Trophoblast cell (in vitro differentiated cells and primary cell): ENCODE results near the gene RBFA.
"Not testable (repeated sequence)": the region's sequence is repeated elsewhere in the genome, so short reads cannot be mapped to it uniquely, and the experiment has no call there.

ENCODE experiments used
- DNase-seq, 2 donors: peaks; one replicate each; pipeline ENCODE4 v3.0.0-alpha.2; 2016
- H2AFZ ChIP-seq: 2 replicates; pipeline ENCODE4 v1.6.1; 2013; ENCODE audit warnings: low read length, moderate library complexity, mild to moderate bottlenecking; ENCODE audit not compliant: insufficient read depth, poor library complexity
- H2AK5ac ChIP-seq: 2 replicates; pipeline ENCODE4 v1.6.1; 2013; ENCODE audit warnings: mild to moderate bottlenecking, low read length
- H2BK120ac ChIP-seq: 2 replicates; pipeline ENCODE4 v1.6.1; 2013; ENCODE audit warnings: low read length, mild to moderate bottlenecking, moderate library complexity; ENCODE audit not compliant: insufficient read depth, poor library complexity
- H2BK12ac ChIP-seq: 2 replicates; pipeline ENCODE4 v1.6.1; 2013; ENCODE audit warnings: mild to moderate bottlenecking, low read length, moderate library complexity
- H2BK5ac ChIP-seq: 2 replicates; pipeline ENCODE4 v1.6.1; 2013; ENCODE audit warnings: low read length, low read depth, moderate library complexity, mild to moderate bottlenecking; ENCODE audit not compliant: poor library complexity
- H3K14ac ChIP-seq: 2 replicates; pipeline ENCODE4 v1.6.1; 2013; ENCODE audit warnings: mild to moderate bottlenecking, low read length
- H3K18ac ChIP-seq: 2 replicates; pipeline ENCODE4 v1.6.1; 2013; ENCODE audit warnings: mild to moderate bottlenecking, low read length
- H3K23ac ChIP-seq: 2 replicates; pipeline ENCODE4 v1.6.1; 2013; ENCODE audit warnings: low read length
- H3K27ac ChIP-seq: 2 replicates; pipeline ENCODE4 v1.5.1; 2013; ENCODE audit warnings: low read depth, mild to moderate bottlenecking, inconsistent platforms, low read length, moderate library complexity
- H3K27me3 ChIP-seq: 2 replicates; pipeline ENCODE4 v1.6.1; 2013; ENCODE audit warnings: inconsistent platforms, mild to moderate bottlenecking, low read length, moderate library complexity; ENCODE audit not compliant: insufficient read depth
- H3K36me3 ChIP-seq, 2 experiments: 1 replicate in 1 of 2; 2 replicates in 1 of 2; pipeline ENCODE4 v1.6.1; 2013; ENCODE audit warnings: low read length in 2 of 2, mild to moderate bottlenecking in 2 of 2, moderate library complexity in 1 of 2; ENCODE audit not compliant: insufficient read depth in 2 of 2, control insufficient read depth in 1 of 2
- H3K4ac ChIP-seq: 2 replicates; pipeline ENCODE4 v1.6.1; 2013; ENCODE audit warnings: low read depth, mild to moderate bottlenecking, low read length, moderate library complexity
- H3K4me1 ChIP-seq, 2 experiments: 1 replicate in 1 of 2; 2 replicates in 1 of 2; pipeline ENCODE4 v1.6.1; 2013; ENCODE audit warnings: low read length in 2 of 2, mild to moderate bottlenecking in 2 of 2, moderate library complexity in 1 of 2; ENCODE audit not compliant: insufficient read depth in 2 of 2, control insufficient read depth in 1 of 2
- H3K4me2 ChIP-seq: 2 replicates; pipeline ENCODE4 v1.6.1; 2013; ENCODE audit warnings: inconsistent platforms, mild to moderate bottlenecking, low read length, moderate library complexity
- H3K4me3 ChIP-seq: 2 replicates; pipeline ENCODE4 v1.5.1; 2013; ENCODE audit warnings: mild to moderate bottlenecking, low read depth, low read length, inconsistent platforms
- H3K79me1 ChIP-seq: one replicate; pipeline ENCODE4 v1.6.1; 2013; ENCODE audit warnings: low read length
- H3K79me2 ChIP-seq: 2 replicates; pipeline ENCODE4 v1.6.1; 2013; ENCODE audit warnings: low read length, mild to moderate bottlenecking; ENCODE audit not compliant: control insufficient read depth, insufficient read depth, poor library complexity
- H3K9ac ChIP-seq: 2 replicates; pipeline ENCODE4 v1.6.1; 2013; ENCODE audit warnings: mild to moderate bottlenecking, low read length
- H3K9me3 ChIP-seq: 2 replicates; pipeline ENCODE4 v1.6.1; 2013; ENCODE audit warnings: low read depth, mild to moderate bottlenecking, control low read depth, inconsistent platforms, low read length; ENCODE audit not compliant: insufficient read depth
- H4K12ac ChIP-seq: 2 replicates; pipeline ENCODE4 v1.6.1; 2013; ENCODE audit warnings: low read depth, mild to moderate bottlenecking, low read length, moderate library complexity
- H4K8ac ChIP-seq: 2 replicates; pipeline ENCODE4 v1.6.1; 2013; ENCODE audit warnings: low read depth, mild to moderate bottlenecking, low read length, moderate library complexity
- H4K91ac ChIP-seq: one replicate; pipeline ENCODE4 v1.6.1; 2013; ENCODE audit warnings: low read depth, mild to moderate bottlenecking, low read length, moderate library complexity
- WGBS: extraction: QIAGEN DNeasy Blood & Tissue Kit; methylation state at CpG from one replicate; pipeline ENCODE4 v1.1.7; 2013; ENCODE audit warnings: missing lambda C conversion rate; ENCODE audit not compliant: insufficient read length, insufficient coverage; ENCODE audit errors: extremely low coverage; 5-methylcytosine and 5-hydroxymethylcytosine counted together

RBFA gene

DNA sequence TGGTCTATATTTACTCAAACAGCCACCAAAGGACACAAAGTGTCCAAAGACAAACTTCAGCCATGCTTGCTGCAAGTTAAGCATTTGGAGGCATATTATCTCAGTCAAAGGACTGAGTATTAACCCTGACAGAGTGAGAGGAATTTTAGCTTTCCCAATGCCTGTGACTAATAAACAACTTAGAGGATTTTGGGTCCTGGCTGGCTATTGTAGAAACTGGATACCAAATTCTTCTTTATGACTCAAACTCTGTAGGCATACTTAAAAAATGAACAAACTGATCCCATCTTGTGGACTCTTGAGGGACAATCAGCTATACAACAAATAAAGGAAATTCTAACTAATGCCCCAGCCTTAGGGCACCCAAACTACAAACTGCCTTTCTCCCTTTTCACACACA is 6.5 kb upstream of the RBFA start:
- H2BK5ac ChIP-seq, H4K8ac ChIP-seq, H3K9ac ChIP-seq, H3K4me1 ChIP-seq, DNase-seq, H3K18ac ChIP-seq, H3K79me1 ChIP-seq, H3K23ac ChIP-seq, H2BK120ac ChIP-seq, H3K27ac ChIP-seq, H3K4ac ChIP-seq, H4K12ac ChIP-seq, H3K14ac ChIP-seq, H2AFZ ChIP-seq, H3K36me3 ChIP-seq, H2BK12ac ChIP-seq, H3K79me2 ChIP-seq, H2AK5ac ChIP-seq, H3K4me3 ChIP-seq, H3K27me3 ChIP-seq, H3K4me2 ChIP-seq, H4K91ac ChIP-seq: not testable (repeated sequence)
- peaks cover 11% of the 10 kb centered on the region for H3K9me3 ChIP-seq

DNA sequence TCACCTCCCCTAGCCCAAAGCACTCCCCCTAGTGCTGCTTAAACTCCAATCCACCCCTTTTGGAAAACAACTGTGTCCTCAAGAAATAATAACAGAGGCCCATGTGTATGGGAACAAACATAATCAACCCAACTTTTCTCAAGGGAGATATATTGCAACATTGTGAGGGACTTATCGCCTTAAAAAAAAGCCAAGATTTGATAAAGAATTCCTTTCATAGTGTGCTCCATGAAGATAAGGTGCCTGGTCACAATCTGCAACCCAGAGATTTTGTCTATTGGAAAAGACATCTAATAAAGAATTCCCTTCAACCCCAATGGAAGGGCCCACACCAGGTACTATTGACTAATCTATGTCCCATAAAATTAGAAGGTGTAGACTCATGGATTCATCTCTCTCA is 4.5 kb upstream of the RBFA start:
- Histone ChIP-seq H2AFZ (no peak overlapping the region), H4K12ac (no peak overlapping the region), H3K27ac (no peak overlapping the region), H3K23ac (no peak overlapping the region), H3K14ac (no peak overlapping the region), H3K79me2 (peaks cover 7% of the 10 kb centered on the region), H3K79me1 (peaks cover 9% of the 10 kb centered on the region), H3K4me1 (peaks cover 3% of the 10 kb centered on the region in 2 experiments), H3K9ac (no peak overlapping the region), H2BK5ac (no peak overlapping the region), H3K27me3 (no peaks in the 10 kb centered on the region), H4K8ac (no peak overlapping the region), H2AK5ac (no peak overlapping the region), H3K4ac (no peak overlapping the region), H3K4me3 (no peak overlapping the region), H2BK12ac (no peak overlapping the region), H2BK120ac (no peak overlapping the region), H3K36me3 (no peaks in the 10 kb centered on the region), H3K9me3 (peaks cover 8% of the 10 kb centered on the region), H4K91ac (no peak overlapping the region), H3K4me2 (no peak overlapping the region), H3K18ac (no peak overlapping the region)
- WGBS = no CpG with 5 or more reads among the region's 1 CpG
- no peak for DNase-seq

DNA sequence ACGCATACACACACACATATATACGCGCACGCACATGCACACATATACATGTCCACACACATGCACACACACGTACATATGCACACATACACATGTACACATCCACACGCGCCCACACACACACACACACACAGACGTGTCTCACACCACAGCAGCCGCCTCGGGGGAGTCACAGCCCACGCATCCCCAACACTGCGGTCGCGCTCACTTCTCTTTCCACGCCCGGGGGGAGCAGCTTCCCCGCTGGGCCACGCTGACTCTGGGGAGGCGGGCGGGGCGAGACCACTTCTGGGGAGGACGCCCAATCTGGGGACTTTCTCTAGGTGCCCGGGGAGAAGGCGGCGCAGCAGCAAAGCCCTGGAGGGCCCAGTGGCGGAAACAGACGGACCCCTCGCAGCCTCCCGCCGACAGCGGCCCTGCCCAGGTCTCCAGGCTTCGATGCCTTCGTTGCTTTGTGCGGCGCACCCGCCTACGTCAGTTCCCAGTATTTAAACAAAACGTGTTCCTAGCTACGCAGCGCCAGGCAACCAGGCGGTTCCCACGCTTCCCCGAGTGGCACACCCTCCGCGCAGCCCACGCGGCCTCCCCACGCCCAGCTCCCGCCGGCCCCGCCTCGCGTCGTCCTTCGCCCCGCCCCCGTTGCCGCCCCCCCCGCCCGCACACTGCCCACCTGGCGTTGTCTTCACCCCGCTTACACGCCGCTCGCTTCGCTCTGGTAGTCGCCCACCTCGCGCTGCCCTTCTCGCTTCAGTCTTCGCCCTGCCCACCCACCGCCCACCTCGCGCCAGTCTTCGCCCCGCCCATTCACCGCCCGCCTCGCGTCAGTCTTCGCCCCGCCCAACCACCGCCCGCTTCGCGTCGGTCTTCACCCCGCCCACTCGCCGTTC is 810 bp upstream of the RBFA start:
- Histone ChIP-seq H2BK12ac (no peak overlapping the region), H2AFZ (peak overlapping the region; percentile 79), H3K27me3 (no peaks in the 10 kb centered on the region), H3K4me1 (peaks cover 8% of the 10 kb centered on the region in 2 experiments), H3K4ac (peak overlapping the region; percentile 31), H3K4me2 (peak overlapping the region; percentile 70), H2AK5ac (peak overlapping the region; percentile 13), H3K79me1 (peaks cover 9% of the 10 kb centered on the region), H4K91ac (peak overlapping the region; percentile 68), H4K8ac (peak overlapping the region; percentile 81), H3K9ac (peak overlapping the region; percentile 6), H2BK120ac (peak overlapping the region; percentile 64), H4K12ac (peak overlapping the region; percentile 28), H3K36me3 (peaks cover 0 to 6% of the 10 kb centered on the region in 2 experiments), H3K27ac (peak overlapping the region; percentile 35), H3K14ac (peak overlapping the region; percentile 77), H2BK5ac (no peak overlapping the region), H3K4me3 (peak overlapping the region; percentile 84), H3K18ac (peak overlapping the region; percentile 79), H3K23ac (no peak overlapping the region), H3K79me2 (peaks cover 8% of the 10 kb centered on the region), H3K9me3 (peaks cover 2% of the 10 kb centered on the region)
- DNase-seq = peak in 1 of 2 donors; percentile 14
- no CpG with 5 or more reads among the region's 90 CpGs for WGBS

DNA sequence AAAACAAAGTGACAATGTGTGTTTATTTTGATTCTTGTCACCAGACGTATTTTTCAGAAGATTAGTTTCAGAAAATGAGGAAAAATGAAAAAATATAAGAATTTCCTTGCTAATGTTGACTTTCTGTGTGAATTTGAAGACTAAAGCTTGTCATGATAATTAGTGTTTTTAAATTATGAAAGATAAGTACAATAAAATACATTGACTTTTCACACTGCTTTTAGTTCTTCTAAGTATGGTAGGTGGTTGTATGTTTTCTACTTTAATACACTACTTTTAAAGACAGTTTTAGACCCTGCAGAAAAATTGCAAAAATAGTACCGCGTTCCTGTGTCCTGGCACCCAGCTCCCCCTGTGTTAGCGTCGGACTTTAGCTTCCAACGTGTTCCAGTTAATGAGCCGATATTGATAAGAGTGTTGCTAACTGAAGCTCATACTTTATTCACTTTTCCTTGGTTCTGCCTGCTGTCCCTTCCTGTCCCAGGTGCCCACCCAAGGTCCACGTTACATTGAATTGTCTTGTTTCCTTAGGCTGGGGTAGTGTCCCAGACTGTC is 695 bp downstream of the RBFA start:
- no CpG with 5 or more reads among the region's 8 CpGs for WGBS
- Histone ChIP-seq H3K23ac (no peak overlapping the region), H3K79me2 (peaks cover 8% of the 10 kb centered on the region), H3K4me2 (peak overlapping the region; percentile 72), H4K91ac (peak overlapping the region; percentile 70), H3K18ac (no peak overlapping the region), H3K9ac (peak overlapping the region; percentile 73), H3K14ac (no peak overlapping the region), H2BK5ac (no peak overlapping the region), H3K4me1 (peaks cover 8% of the 10 kb centered on the region in 2 experiments), H2BK12ac (no peak overlapping the region), H4K8ac (peak overlapping the region; percentile 72), H2BK120ac (no peak overlapping the region), H2AK5ac (no peak overlapping the region), H4K12ac (no peak overlapping the region), H3K9me3 (peaks cover 2% of the 10 kb centered on the region), H3K4ac (peak overlapping the region; percentile 53), H3K36me3 (peaks cover 4 to 10% of the 10 kb centered on the region in 2 experiments), H3K27ac (peak overlapping the region; percentile 84), H2AFZ (peak overlapping the region; percentile 92), H3K4me3 (peak overlapping the region; percentile 84), H3K79me1 (peaks cover 9% of the 10 kb centered on the region), H3K27me3 (no peaks in the 10 kb centered on the region)
- no peak for DNase-seq
